Ishikawa (cell line): ENCODE data around the gene SLC24A4.

Experiments used
- CREB1 ChIP-seq: IDR thresholded peaks from 2 replicates; pipeline ENCODE4 v1.6.1; 2012; ENCODE audit warnings: low read depth
- EP300 ChIP-seq: IDR thresholded peaks from 2 replicates; pipeline ENCODE4 v1.6.1; 2012; ENCODE audit warnings: borderline replicate concordance
- RAD21 ChIP-seq: IDR thresholded peaks from 2 replicates; pipeline ENCODE4 v1.6.1; 2012; ENCODE audit warnings: low read depth
- TAF1 ChIP-seq: IDR thresholded peaks from 2 replicates; pipeline ENCODE4 v1.6.1; 2012; ENCODE audit warnings: low read depth, mild to moderate bottlenecking
- YY1 ChIP-seq: IDR thresholded peaks from 2 replicates; pipeline ENCODE4 v1.6.1; 2012; ENCODE audit warnings: low read depth
- ZBTB7A ChIP-seq: IDR thresholded peaks from 2 replicates; pipeline ENCODE4 v1.6.1; 2012; ENCODE audit warnings: low read depth
- TF ChIP-seq, protein P1 (sequence below): IDR thresholded peaks from 2 replicates; pipeline ENCODE4 v1.6.1; 2012
- TF ChIP-seq, protein P2 (sequence below): IDR thresholded peaks from 2 replicates; pipeline ENCODE4 v1.6.1; 2012; ENCODE audit warnings: low read depth, mild to moderate bottlenecking

DNA sequence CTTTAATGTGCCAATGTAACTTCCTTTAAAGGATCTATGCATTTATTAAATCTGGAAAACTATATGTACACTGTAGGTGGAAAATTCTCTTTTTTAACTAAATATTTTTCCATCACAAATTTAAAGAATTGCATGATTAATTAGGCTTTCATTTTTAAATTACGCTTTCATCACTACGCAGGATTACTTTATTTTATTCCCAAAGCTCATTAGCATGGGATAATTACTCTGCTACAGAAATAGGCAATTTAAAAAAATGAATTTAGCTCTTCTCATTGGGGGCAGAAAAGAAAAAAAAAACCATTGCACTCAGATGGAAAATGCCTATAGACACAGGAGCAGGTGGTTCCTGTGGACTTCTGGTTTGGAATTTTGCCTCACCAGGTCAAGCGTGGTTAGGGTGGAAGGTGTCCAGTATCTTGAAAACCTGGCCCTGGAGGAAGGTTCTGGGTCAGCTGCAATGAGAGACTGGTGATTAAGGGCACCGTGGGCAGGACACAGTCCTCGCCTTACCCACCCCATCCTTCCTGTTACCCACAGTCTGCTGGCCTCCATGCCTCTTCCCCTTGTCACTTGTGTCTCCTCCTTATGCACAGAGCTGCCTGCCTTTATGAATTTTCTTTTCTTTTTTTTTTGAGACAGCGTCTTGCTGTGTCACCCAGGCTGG, 173.4 kb downstream of the SLC24A4 start:
- TF ChIP-seq, protein P1, sequence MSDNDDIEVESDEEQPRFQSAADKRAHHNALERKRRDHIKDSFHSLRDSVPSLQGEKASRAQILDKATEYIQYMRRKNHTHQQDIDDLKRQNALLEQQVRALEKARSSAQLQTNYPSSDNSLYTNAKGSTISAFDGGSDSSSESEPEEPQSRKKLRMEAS, result no peak
- TF ChIP-seq, protein P2, sequence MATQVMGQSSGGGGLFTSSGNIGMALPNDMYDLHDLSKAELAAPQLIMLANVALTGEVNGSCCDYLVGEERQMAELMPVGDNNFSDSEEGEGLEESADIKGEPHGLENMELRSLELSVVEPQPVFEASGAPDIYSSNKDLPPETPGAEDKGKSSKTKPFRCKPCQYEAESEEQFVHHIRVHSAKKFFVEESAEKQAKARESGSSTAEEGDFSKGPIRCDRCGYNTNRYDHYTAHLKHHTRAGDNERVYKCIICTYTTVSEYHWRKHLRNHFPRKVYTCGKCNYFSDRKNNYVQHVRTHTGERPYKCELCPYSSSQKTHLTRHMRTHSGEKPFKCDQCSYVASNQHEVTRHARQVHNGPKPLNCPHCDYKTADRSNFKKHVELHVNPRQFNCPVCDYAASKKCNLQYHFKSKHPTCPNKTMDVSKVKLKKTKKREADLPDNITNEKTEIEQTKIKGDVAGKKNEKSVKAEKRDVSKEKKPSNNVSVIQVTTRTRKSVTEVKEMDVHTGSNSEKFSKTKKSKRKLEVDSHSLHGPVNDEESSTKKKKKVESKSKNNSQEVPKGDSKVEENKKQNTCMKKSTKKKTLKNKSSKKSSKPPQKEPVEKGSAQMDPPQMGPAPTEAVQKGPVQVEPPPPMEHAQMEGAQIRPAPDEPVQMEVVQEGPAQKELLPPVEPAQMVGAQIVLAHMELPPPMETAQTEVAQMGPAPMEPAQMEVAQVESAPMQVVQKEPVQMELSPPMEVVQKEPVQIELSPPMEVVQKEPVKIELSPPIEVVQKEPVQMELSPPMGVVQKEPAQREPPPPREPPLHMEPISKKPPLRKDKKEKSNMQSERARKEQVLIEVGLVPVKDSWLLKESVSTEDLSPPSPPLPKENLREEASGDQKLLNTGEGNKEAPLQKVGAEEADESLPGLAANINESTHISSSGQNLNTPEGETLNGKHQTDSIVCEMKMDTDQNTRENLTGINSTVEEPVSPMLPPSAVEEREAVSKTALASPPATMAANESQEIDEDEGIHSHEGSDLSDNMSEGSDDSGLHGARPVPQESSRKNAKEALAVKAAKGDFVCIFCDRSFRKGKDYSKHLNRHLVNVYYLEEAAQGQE, result no peak
- no peak for TF ChIP-seq RAD21
- no peak for TF ChIP-seq EP300
- no peak for TF ChIP-seq CREB1
- TF ChIP-seq TAF1, result no peak
- no peak for TF ChIP-seq YY1
- TF ChIP-seq ZBTB7A, result no peak
